ENCODE data around the gene NFKB1. TPM values are rescaled to one million over a fixed set of nuclear protein-coding genes. Genes with fewer than 3 reads are reported as not detected.

The NFKB1 gene
- total RNA-seq, 4 donors from 2014 or later = 37.9 to 45.5 (median 43.4) TPM

- DNase-seq (ENCODE audit: low spot score in 2 of 2) = no peak
- no peak overlapping the region for H3K4me3 ChIP-seq (ENCODE audit: low read depth, poor library complexity, severe bottlenecking)
- 85 to 89% methylated on average over 2 of the region's 2 CpGs for WGBS, 2 donors
- TF ChIP-seq POLR2A (IDR thresholded peaks at IDR 0.05) (no peak), CTCF (IDR thresholded peaks at IDR 0.05) (no peak)
- intact Hi-C loops (cut with DNase I; ENCODE audit: low total_unique reads) = no loop called here
Observed at GRCh38 chr4:102579794-102580462, 78.8 kb downstream of the NFKB1 start.

GRCh38 chr4:102580463-102580842, 79.3 kb downstream of the NFKB1 start:
- intact Hi-C loops (cut with DNase I; ENCODE audit: low total_unique reads) = no loop called here
- 87 to 90% methylated on average over 1 of the region's 1 CpG for WGBS, 2 donors
- DNase-seq (ENCODE audit: low spot score in 2 of 2) = no peak
- TF ChIP-seq CTCF (IDR thresholded peaks at IDR 0.05) (no peak), POLR2A (IDR thresholded peaks at IDR 0.05) (no peak)
- H3K4me3 ChIP-seq (ENCODE audit: low read depth, poor library complexity, severe bottlenecking) = no peak overlapping the region

- no peak overlapping the region for H3K4me3 ChIP-seq (ENCODE audit: low read depth, poor library complexity, severe bottlenecking)
- intact Hi-C loops (cut with DNase I; ENCODE audit: low total_unique reads) = no loop called here
- no peak for DNase-seq (ENCODE audit: low spot score in 2 of 2)
- TF ChIP-seq CTCF (IDR thresholded peaks at IDR 0.05) (no peak), POLR2A (IDR thresholded peaks at IDR 0.05) (no peak)
- WGBS, 2 donors = 98 to 100% methylated on average over 1 of the region's 1 CpG
Observed at GRCh38 chr4:102584091-102584490, 82.9 kb downstream of the NFKB1 start.

- DNase-seq (ENCODE audit: low spot score in 2 of 2) = no peak
- no peak for TF ChIP-seq CTCF (IDR thresholded peaks at IDR 0.05)
- no peak for TF ChIP-seq POLR2A (IDR thresholded peaks at IDR 0.05)
- WGBS, 2 donors = 55 to 71% methylated on average over 2 of the region's 2 CpGs
- intact Hi-C loops (cut with DNase I; ENCODE audit: low total_unique reads) = no loop called here
- H3K4me3 ChIP-seq (ENCODE audit: low read depth, poor library complexity, severe bottlenecking) = no peak overlapping the region
Observed at GRCh38 chr4:102585329-102585728, 84.2 kb downstream of the NFKB1 start.

- no peak for TF ChIP-seq CTCF (IDR thresholded peaks at IDR 0.05)
- TF ChIP-seq POLR2A (IDR thresholded peaks at IDR 0.05) = no peak
- intact Hi-C loops (cut with DNase I; ENCODE audit: low total_unique reads) = no loop called here
- WGBS, 2 donors = 93 to 96% methylated on average over 4 of the region's 4 CpGs
- no peak for DNase-seq (ENCODE audit: low spot score in 2 of 2)
- H3K4me3 ChIP-seq (ENCODE audit: low read depth, poor library complexity, severe bottlenecking) = no peak overlapping the region
Observed at GRCh38 chr4:102586002-102586643, 85.0 kb downstream of the NFKB1 start.
